ENCODE data around the gene PARP1.

- TF ChIP-seq, protein P1, sequence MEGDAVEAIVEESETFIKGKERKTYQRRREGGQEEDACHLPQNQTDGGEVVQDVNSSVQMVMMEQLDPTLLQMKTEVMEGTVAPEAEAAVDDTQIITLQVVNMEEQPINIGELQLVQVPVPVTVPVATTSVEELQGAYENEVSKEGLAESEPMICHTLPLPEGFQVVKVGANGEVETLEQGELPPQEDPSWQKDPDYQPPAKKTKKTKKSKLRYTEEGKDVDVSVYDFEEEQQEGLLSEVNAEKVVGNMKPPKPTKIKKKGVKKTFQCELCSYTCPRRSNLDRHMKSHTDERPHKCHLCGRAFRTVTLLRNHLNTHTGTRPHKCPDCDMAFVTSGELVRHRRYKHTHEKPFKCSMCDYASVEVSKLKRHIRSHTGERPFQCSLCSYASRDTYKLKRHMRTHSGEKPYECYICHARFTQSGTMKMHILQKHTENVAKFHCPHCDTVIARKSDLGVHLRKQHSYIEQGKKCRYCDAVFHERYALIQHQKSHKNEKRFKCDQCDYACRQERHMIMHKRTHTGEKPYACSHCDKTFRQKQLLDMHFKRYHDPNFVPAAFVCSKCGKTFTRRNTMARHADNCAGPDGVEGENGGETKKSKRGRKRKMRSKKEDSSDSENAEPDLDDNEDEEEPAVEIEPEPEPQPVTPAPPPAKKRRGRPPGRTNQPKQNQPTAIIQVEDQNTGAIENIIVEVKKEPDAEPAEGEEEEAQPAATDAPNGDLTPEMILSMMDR (IDR thresholded peaks at IDR 0.05) = no peak
- TF ChIP-seq POLR2AphosphoS5 (IDR thresholded peaks at IDR 0.05) = no peak
These were observed 87.0 kb downstream of the PARP1 start for GRCh38 chr1:226320930-226321329.

All from sigmoid colon (tissue), 4 donors.